Hypothalamus (tissue), 51 donors: ENCODE results near the gene PPP2R1B.

ENCODE experiments used
- DNase-seq, 51 donors: peaks; one replicate each; lab custom pipeline; 2025; lab: John Stamatoyannopoulos, UW

Gene PPP2R1B

DNA sequence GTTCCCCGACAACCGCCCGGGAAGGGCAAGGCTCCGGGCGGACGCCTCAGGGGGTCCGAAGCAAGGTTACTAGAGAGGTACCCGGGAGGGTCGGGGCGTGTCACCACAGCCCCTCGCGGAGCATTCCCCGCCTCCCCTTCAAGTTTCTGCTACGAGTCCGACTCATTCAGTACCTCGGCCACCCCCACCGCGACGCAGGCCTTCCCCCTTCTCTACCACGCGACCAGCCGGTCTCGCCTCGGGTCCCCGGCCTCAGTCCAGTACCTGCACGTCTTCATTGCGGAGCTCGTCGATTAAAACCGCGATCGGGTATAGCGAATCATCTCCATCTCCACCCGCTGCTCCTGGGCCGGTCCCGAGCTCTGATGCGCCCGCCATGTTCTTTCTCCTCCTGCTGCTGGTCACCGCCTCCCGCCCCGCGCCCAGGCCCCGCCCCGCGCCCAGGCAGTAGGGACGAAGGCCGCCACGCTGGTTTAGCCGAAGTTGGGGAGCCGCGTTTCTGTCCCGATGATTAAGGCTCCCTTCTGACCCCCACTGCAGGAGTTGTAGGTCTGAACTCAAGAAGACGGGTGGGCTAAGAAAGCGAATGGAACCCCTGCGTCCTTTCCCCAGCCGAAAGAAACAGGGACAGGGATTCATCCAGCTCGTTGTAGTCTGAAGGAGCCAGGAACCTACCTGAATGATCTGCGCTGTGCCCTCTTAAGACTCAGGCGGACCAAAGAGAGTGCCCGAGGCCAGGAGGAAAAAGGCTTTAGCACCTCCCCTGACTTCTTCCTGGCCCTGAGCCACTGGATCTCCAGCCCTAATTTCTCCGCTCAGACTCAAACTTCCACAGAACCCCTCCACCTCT lies at the start of gene PPP2R1B:
PPP2R1B (minus strand) TSS at position 406 of the 850 bp plus-strand sequence; CDS start at position 378, 28 bp downstream.
- DNase-seq, result peak; percentile 53 to 94 (median 81)

DNA sequence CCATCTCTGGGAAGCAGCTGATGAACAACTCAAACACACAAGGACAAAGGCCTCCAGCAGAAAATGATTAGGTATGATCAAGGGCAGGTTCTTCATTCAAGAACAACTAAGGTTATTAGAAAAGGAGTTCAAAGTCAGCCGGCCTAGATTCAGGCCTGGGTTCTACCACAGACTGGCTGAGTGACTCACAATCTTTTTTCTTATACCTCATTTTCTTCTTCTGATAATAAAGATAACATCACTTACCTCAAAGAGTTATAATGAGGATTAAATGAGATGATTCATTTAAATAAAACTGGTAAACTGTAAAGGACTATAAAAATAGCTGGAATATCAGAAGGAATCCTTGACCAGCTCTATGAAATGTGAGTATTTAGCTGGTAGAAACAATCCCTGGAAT lies 49.3 kb upstream of the PPP2R1B start:
- DNase-seq, result no peak

DNA sequence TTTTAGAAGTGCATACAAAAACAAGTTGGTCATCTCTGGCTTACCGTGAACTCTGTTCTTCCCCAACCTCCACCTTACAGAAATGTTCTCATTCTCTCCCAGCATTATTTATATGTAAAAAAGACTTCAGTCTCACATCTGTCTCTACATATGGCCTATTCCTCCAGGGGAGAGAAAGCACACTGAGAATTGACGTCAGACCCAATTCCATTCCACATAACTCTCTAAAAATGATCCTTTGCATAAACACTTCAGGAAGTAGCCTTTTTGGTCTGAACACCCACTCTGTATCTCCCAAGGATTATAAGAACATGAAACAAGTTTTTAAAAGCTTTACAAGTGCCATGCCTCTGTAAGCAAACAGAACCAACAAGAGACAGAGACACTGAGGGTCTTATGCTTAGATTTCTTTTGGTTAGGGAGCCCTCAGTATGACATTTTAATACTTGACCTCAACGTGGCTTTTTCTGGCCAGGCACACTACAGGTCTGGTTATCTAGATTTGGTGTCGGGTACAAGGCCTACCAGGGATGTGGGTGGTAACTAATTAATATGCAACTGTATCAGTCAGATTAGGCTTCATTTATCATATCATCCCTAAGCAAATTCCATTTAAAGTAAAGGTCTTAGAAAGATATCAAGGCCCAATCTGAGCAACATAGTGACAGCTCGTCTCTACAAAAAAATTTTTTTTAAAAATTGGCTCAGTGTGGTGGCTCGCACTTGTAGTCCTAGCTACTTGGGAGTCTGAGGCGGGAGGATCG lies 48.5 kb upstream of the PPP2R1B start:
- no peak for DNase-seq

DNA sequence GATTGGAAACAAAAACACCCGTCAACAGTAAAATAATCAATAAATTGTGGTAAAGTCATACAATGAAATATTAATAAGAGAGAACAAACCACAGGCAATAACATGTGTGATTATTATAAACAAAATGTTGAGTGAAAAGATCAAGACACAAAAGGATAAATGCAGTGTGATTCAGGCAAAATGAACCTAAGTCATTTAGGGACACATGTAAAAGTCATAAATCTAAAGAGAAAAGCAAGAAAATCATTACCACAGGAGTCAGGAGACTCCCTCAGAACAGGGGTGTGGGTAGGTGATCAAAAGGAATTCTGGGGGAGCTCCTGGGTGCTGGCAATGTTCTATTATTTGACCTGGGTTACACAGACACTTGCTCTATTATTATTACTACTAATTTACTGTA lies 47.9 kb upstream of the PPP2R1B start:
- no peak for DNase-seq

DNA sequence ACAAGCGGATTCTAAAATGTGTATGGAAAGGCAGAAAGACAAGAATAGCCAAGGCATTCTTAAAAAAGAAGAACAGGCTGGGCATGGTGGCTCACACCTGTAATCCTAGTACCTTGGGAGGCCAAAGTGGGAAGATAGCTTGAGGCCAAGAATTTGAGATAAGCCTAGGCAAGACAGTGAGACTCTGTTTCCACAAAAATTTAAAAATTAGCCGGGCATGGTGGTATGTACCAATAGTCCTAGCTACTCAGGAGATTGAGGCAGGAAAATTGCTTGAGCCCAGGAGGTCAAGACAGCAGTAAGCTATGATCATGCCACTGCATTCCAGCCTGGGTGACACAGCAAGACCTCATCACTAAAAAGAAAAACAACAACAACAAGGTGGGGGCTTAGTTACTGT lies 46.0 kb upstream of the PPP2R1B start:
- DNase-seq, result no peak

DNA sequence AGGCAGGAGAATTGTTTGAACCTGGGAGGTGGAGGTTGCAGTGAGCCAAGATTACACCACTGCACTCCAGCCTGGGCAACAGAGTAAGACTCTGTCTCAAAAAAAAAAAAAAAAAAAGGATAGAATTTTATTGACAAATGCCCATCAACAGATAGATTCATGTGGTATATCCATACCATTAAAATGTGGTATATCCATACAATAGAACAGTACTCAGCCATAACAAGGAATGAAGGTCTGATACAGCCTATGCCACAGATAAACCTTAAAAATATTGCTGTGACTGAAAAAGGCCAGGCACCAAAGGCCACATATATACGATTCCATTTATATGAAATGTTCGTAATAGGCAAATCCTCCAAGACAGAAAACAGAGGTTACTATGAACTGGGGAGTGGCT lies 45.3 kb upstream of the PPP2R1B start:
- DNase-seq, result no peak

DNA sequence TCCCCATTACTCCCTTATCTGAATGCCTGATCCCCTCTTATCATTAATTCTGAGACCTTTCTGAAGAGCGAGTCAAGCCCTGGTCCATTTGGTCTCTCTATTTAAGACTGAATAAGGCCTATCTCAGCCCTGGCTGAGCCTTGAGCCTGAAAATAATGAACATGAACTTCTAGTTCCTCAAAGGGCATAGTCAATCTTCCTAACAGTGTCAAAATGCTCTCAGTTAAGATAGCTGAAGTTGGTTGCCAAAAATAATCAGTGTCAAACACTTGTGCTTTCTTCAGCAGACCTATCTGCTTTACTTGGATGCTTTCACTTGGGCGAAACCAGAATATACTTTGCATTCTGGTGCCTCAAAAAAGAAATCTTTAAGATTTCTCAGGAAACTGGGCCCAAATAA lies 42.6 kb upstream of the PPP2R1B start:
- DNase-seq, result no peak

DNA sequence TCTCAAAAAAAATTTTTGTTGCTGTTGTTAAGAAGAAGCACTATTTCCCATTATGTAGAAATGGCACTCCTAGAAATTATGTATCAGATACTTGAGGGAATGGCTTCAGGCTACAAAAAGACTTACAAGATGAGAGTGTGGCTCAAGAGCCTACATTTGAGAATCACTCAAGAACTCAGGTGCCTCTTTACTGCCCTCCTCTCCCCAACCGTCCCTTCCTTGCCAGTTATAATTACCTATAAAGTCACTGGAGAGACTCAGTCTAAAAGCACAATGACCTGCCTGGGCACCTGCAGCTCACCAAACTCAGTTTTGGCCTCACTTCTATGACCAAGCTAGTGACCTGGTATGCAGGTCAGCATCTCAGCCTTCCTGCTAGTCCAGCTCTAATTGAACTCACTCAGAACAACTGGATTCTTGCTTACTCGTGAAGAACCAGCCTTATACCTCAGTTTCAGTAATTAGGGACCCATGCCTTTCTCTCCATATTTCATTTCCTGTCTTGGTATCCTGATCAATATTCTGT lies 41.9 kb upstream of the PPP2R1B start:
- DNase-seq, result no peak

DNA sequence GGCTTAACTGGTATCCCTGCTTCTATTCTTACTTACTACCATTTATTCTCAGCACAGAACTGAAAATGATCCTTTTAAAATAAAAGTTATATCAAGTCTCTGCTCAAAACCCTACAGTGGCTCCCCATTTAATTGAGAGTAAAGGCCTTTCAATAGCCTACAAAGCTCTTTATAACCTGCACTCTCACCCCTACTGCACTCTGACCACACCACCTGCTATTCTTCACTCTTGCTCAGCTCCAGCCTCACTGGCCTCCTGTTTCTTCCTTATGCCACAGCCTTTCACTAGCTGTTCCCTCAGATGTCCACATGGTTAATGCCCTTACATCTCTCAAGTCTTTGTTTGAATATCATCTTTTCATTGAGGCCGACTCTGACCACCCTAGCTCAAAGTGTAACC lies 40.9 kb upstream of the PPP2R1B start:
- DNase-seq, result no peak

DNA sequence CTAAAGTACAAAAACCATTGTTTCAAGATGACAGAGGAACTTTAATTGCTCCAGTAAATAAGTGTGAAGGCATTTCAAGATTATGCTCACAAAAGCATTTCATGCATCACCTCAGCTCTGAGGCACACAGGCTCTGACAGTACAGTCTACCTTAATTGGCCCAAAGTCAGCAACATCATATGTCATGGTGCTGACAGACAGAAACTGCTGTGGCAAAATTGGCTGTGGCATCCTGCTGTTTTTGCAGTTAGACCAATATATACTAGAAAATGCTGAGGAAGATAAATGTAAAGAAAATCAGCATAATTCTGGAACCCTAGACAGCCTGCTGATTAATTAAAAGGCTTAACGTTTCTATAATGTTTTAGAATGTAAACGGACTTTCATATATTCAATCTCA lies 34.9 kb upstream of the PPP2R1B start:
- DNase-seq, result no peak

DNA sequence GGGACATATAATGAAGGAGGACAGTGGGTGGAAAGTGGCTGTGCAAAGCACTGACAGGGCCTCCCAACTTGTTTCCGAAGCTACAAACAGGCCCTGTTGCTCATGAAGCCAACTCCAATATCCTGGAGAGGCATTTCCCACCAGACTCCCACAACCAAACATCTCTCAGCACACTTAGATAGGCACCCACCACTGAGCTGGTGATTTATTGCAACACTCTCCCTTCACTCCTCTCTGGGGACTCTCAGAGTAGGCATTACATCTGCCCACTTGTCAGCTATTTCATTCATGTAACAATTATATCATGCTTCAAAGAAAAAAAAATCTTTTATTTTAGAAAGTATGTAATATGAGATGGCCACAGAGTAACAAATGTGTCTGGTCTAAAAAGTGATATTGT lies 32.1 kb upstream of the PPP2R1B start:
- DNase-seq, result peak in 1 of 51 donors; percentile 11

DNA sequence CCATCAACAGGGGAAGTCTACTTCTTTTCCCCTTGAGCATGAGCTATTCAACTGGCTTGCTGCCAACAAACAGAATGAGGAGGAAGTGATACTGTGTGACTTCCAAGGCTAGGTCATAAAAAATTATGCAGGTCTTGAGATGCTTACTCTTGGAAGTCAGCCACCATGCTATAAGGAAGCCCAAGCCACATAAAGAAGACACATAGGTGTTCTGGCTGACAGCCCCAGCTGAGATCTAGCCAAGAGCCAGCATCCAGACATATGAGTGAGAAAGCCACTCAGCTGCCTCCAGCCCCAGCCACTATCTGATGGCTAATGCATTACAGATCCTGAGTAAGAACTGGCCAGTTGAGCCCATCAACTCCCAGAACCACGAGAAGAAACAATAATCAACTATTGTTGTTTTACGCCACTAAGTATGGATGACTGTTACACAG lies 31.0 kb upstream of the PPP2R1B start:
- peak in 1 of 51 donors; percentile 7 for DNase-seq

DNA sequence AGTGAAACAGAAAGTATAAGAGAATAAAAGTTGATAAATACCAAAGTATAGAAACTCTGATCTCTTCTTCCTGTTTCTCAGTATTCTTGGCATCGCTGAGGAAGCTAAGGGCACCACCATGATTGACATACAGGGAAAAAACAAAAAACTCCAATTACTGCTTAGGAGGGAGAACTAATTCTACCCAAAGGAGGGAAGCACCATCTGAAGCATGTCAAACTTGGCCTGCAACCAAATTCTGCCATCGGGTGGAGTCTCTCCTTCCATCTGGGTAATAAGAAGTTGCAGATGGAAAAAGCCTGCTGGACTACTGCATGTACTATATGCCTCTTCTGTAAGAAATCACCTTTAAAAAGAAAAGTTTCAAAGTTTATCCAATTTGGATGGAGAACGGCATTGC lies 30.5 kb upstream of the PPP2R1B start:
- no peak for DNase-seq

DNA sequence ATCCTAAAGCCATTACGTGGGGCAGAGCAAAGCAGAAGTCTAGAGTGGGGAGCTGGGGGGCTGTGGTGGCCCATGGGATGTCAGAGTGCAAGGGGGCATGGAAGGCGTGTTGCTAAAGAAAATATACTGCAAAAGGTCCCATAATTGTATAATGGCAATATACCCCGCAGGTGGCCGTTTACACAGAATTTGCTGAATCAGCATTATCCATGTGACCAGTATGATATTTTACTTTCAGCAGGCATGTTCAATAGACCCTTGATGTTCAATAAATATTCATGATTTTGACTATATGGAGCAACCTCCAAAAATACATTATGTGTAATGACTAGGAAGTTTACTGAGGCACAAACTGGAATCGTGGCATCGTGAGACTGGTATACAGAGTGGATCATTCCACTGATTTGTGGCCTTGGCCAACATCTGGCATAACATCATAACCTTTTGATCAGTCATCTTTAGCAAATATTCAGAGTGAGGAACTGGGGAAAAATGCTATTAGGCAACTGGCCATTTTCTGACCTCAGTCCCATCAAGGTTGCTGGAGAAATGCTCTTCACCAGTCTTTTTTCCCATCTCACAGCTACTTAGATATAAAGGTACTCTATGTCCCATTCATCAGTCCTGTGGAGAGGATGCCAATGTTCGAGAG lies 29.3 kb upstream of the PPP2R1B start:
- DNase-seq, result no peak

DNA sequence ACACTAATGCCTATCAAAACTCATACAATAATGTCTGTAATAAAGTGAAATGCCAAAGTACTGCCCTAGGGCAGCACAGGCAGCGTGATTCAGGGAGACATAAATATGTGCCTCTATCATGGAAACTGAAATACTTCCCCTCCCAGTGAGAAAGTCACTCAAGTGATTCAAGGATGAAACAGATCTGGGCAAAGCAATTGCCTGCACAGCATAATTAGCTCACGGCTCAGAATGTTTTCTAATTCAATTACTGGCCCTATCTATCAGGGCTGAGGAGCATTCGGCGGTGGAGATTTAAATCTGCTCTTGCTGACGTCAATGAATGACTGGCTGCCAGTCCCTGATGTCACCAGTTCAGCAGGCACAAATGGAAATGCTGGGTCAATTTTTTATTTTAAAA lies 27.7 kb upstream of the PPP2R1B start:
- peak in 1 of 51 donors; percentile 5 for DNase-seq

DNA sequence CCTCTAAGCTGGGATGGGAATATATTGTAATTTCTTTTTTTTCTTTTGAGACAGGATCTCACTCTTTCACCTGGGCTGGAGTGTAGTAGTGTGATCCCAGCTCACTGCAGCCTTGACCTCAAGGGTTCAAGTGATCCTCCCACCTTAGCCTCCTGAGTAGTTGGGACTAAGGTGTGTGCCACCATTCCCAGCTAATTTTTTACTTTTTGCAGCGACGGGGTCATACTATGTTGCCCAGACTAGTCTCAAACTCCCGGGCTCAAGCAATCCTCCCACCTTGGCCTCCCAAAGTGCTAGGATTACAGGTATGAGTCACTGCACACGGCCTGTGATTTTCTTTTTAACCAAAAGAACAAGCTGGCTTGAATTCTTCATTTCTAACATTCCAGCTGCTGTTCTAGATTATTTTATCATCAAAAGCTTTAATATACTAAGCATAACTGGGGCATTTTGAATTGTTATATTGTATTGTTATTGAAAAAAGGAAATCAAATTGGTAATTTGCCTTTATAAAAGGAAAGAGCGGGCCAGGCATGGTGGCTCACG lies 26.8 kb upstream of the PPP2R1B start:
- no peak for DNase-seq

DNA sequence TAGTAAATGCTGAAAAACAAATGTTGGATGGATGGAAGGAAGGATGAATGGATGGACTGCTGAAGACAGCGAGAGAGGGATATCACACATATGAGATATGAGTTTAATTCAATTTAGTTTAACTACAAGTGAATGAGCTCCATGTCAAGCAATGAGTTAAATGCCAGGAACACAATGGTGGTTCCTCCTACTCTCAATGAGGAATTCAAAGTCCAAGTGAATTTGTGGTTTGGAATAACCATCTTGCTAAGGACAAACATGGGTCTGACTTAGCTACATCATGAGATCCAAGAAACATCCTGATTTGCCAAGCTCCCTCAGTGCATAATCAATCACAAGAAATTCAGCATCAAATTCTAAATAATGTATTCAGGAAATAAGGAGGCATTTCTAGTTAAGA lies 26.1 kb upstream of the PPP2R1B start:
- no peak for DNase-seq

DNA sequence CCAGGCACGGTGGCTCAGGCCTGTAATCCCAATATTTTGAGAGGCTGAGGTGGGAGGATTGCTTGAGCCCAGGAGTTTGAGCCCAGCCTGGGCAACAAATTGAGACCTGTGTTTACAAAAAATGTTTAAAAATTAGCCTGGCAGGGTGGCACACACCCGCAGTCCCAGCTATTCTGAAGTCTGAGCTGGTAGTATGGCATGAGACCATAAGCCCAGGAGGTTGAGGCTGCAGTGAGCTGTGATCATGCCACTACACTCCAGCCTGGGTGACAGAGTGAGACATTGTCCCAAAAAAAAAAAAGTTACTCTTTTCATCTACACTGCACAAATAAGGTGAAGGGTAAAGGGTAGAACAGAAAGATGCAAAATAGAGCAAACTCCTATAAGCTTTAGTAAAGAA lies 22.3 kb upstream of the PPP2R1B start:
- DNase-seq, result no peak

DNA sequence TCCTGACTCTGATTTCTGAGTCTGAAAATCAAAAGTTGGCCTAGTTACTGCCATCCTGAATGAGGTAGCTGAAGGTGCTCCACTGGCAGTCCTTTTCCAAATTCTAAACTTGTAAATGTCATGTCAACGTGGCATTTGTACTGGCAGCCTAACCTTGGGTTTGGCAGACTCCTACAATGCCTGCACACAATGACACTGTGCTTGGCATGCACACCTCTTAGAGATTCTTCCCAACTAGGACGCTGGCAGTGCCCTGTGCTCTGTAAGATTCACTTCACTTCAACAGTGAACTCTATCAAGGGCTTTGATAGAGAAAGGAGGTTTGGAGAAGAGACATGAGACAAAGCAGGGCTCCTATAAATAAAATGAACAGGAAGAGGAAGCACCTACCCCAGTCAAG lies 21.9 kb upstream of the PPP2R1B start:
- DNase-seq, result no peak

DNA sequence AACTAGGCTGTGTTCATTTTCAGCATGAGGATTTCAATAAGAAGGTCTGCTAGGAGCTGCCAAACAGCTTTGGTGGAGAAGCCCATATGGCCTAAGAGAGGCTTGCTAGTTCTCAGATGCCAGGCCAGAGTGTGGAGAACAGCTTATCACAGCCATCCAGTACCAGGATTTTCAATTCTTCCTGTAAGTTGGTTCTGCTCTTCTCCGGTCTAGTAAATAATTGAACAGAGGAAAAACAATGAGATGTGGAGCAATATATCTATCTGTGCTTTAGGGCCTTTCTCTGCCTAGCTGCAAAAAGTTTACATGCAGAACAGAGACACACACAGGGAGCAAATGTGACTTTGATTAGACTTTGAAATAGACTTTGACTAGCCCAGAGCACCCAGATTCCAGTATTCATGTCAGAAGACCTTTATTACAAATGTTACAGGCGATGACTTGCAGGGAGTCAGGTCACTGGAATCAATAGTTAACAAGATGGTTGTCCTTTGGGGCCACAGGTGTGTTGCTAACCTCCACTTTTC lies 19.8 kb upstream of the PPP2R1B start:
- DNase-seq, result no peak

DNA sequence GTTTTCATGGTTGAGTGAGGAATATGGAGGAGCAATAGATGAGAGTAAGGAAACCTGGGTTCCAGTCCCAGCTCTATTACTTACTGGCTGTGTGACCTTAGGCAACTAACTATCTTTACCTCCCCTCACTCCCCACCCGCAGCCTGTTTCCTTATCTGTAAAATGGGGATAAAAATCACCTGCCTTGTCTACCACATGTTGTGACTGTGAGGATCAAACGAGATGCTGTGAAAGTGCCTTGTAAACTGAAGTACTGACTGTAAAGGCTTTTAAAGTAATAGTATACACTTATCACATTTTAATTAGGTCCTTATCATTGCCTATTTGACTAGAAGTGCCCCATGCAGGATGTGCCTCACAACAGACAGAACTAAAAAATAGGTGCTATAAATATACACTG lies 18.9 kb upstream of the PPP2R1B start:
- no peak for DNase-seq
